Activated CD4-positive, alpha-beta T cell treated with anti-CD3 and anti-CD28 coated beads for 36 hours (primary cell): ENCODE results near the gene RERG. TPM values are rescaled to one million over a fixed set of nuclear protein-coding genes. Genes with fewer than 3 reads are reported as not detected.
"Not testable (repeated sequence)": the region's sequence is repeated elsewhere in the genome, so short reads cannot be mapped to it uniquely, and the experiment has no call there.

ENCODE experiments used
- ATAC-seq: fragments of 200-7000 bp; cut with Tn5 transposase; one replicate; pipeline ENCODE4 v1.10.0; 2021; ENCODE audit warnings: mild to moderate bottlenecking, moderate library complexity
- CTCF ChIA-PET: fragments of 350-600 bp; sonication (Branson Sonifier 250); formaldehyde crosslinking; loops from one replicate; lab custom pipeline; 2021; ENCODE audit warnings: antibody characterized with exemption; lab: Charles Lee
- POLR2A ChIA-PET: fragments of 350-600 bp; sonication (Branson Sonifier 250); formaldehyde crosslinking; loops from one replicate; lab custom pipeline; 2021; ENCODE audit warnings: antibody characterized with exemption, inconsistent platforms; lab: Charles Lee
- DNase-seq: peaks from one replicate; pipeline ENCODE4 v3.0.0-alpha.2; 2020
- H3K27ac Mint-ChIP-seq: one replicate; pipeline ENCODE4 v1.8.0; 2021; ENCODE audit warnings: mixed read lengths
- H3K27me3 Mint-ChIP-seq: one replicate; pipeline ENCODE4 v1.8.0; 2021; ENCODE audit warnings: mixed read lengths
- H3K36me3 Mint-ChIP-seq: one replicate; pipeline ENCODE4 v1.8.0; 2021; ENCODE audit warnings: low read depth, mixed read lengths
- H3K4me1 Mint-ChIP-seq: one replicate; pipeline ENCODE4 v1.8.0; 2021; ENCODE audit warnings: mixed read lengths
- H3K4me3 Mint-ChIP-seq: one replicate; pipeline ENCODE4 v1.8.0; 2021; ENCODE audit warnings: mild to moderate bottlenecking, moderate library complexity, mixed read lengths
- H3K9me3 Mint-ChIP-seq: one replicate; pipeline ENCODE4 v1.8.0; 2021; ENCODE audit warnings: low read depth, mixed read lengths
- intact Hi-C, 2 experiments: fragments of 100-400 bp; cut with DNase I in 1 of 2; cut with micrococcal nuclease in 1 of 2; formaldehyde crosslinking; loops; one replicate each; pipeline versions ENCODE4 v1.14.2 to v1.15.1; 2022 to 2024; cut with DNase I, micrococcal nuclease
- total RNA-seq, 2 experiments: library from RNA; stranded (reverse); gene quantifications; one replicate each; pipeline ENCODE4 v1.2.3, GENCODE V29; 2021

Gene RERG
- total RNA-seq, 2 experiments from 2014 or later: not detected

DNA sequence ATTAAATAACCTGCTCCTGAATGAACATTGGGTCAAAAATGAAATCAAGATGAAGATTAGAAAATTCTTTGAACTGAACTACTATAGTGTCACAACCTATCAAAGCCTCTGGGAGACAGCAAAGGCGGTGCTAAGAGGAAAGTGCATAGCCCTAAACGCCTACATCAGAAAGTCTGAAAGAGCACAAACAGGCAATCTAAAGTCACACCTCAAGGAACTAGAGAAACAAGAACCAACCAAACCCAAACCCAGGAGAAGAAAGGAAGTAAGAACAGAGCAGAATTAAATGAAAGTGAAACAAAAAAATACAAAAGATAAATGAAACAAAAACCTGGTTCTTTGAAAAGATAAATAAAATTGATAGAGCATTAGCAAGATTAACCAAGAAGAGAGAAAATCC, 143.5 kb downstream of the RERG start:
- peak overlapping the region; percentile 59 for H3K27ac Mint-ChIP-seq

DNA sequence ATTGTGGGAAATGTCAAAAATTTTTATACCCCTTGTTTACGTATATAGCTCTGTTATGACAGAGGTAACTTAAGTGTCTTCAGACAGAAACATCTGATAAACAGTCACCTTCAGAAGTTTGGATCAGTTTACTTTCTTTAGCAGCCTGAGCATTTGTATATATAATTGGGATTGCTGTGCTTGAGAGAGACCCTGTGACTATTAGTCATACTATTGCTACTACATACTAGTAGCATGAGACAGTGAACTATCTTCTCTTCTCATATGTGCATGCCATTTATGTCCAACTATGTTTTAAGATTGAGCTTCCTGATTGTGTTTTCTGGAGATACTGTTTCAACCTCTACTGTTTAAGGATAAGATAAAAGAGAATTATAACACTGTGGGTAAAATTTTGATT, 146.9 kb downstream of the RERG start:
- ChIA-PET CTCF (interaction anchor here (1.0 kb wide), 1 partner anchor 23 kb away, joined by 3 read pairs; no protein-coding TSS in a partner anchor), POLR2A (no interaction called here)
- H3K27me3 Mint-ChIP-seq: peaks cover 2% of the 10 kb centered on the region
- no peak for ATAC-seq
- H3K27ac Mint-ChIP-seq: no peak overlapping the region
- peaks cover 13% of the 10 kb centered on the region for H3K4me1 Mint-ChIP-seq
- H3K36me3 Mint-ChIP-seq: no peaks in the 10 kb centered on the region
- DNase-seq: no peak
- peaks cover 3% of the 10 kb centered on the region for H3K9me3 Mint-ChIP-seq
- intact Hi-C loops: no loop called here
- H3K4me3 Mint-ChIP-seq: no peak overlapping the region

More for the DNA sequence above, 143.5 kb downstream of the RERG start:
- H3K27me3 Mint-ChIP-seq, CTCF ChIA-PET, H3K9me3 Mint-ChIP-seq, ATAC-seq, H3K36me3 Mint-ChIP-seq, POLR2A ChIA-PET, intact Hi-C loops, DNase-seq: not testable (repeated sequence)
- Mint-ChIP-seq H3K4me3 (peak overlapping the region; percentile 2), H3K4me1 (peaks cover 13% of the 10 kb centered on the region)

DNA sequence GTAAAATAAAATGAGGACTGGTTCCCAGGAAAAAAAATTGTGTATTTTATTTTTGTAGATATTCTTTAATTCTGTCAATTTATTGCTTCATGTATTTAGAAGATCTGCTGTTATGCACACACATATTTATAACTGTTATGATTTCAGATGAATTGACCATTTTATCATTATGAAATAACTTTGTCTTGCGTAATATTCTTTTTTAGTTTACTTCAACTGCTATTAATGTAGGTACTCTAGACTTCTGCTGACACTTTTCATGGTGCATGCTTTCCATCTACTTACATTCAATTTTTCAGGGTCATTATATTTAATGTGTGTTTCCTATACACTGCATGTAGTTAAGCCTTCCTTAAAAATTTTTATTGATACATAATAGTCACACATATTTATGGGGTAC, 162.1 kb downstream of the RERG start:
- no peaks in the 10 kb centered on the region for H3K9me3 Mint-ChIP-seq
- H3K4me1 Mint-ChIP-seq: no peaks in the 10 kb centered on the region

More for the DNA sequence above, 162.1 kb downstream of the RERG start:
- Mint-ChIP-seq H3K36me3 (no peaks in the 10 kb centered on the region), H3K4me3 (no peak overlapping the region), H3K27me3 (no peaks in the 10 kb centered on the region), H3K27ac (no peak overlapping the region)
- intact Hi-C loops: no loop called here
- DNase-seq (no peak), ATAC-seq (no peak)
- CTCF ChIA-PET: interaction anchor here (0.6 kb wide), 1 partner anchor 159 kb away, joined by 3 read pairs; no protein-coding TSS in a partner anchor
- POLR2A ChIA-PET: no interaction called here

Other genes starting within 250 kb of the RERG start
- gene PDE6H, start 248.4 kb downstream of the RERG start, total RNA-seq: under 1 TPM in 1 of 2 experiments, not detected in 1; 0.25 TPM
- under 1 TPM; 0.46 to 0.49 TPM for gene PTPRO, start 101.1 kb upstream of the RERG start, total RNA-seq